GM12892 (cell line): Measurements from ENCODE around the gene PTPRN2.

Source experiments
- DNase-seq: peaks from one replicate; pipeline ENCODE4 v3.0.0; 2011; ENCODE audit not compliant: insufficient read length
- FAIRE-seq: peaks from 2 replicates; lab custom pipeline; 2011; peaks lifted over from hg19 to GRCh38; lab: Jason Lieb, UNC
- POLR2A ChIP-seq: IDR thresholded peaks from 2 replicates; pipeline ENCODE4 v1.6.1; 2011; ENCODE audit warnings: low read depth, low read length, control low read depth
- POLR2AphosphoS5 ChIP-seq: IDR thresholded peaks from 2 replicates; pipeline ENCODE4 v1.6.1; 2011; ENCODE audit warnings: low read depth, low read length, control low read depth
- TAF1 ChIP-seq: IDR thresholded peaks from 2 replicates; pipeline ENCODE4 v1.6.1; 2011; ENCODE audit warnings: low read depth, mild to moderate bottlenecking, control low read depth, low read length, borderline replicate concordance

PTPRN2 gene

DNA sequence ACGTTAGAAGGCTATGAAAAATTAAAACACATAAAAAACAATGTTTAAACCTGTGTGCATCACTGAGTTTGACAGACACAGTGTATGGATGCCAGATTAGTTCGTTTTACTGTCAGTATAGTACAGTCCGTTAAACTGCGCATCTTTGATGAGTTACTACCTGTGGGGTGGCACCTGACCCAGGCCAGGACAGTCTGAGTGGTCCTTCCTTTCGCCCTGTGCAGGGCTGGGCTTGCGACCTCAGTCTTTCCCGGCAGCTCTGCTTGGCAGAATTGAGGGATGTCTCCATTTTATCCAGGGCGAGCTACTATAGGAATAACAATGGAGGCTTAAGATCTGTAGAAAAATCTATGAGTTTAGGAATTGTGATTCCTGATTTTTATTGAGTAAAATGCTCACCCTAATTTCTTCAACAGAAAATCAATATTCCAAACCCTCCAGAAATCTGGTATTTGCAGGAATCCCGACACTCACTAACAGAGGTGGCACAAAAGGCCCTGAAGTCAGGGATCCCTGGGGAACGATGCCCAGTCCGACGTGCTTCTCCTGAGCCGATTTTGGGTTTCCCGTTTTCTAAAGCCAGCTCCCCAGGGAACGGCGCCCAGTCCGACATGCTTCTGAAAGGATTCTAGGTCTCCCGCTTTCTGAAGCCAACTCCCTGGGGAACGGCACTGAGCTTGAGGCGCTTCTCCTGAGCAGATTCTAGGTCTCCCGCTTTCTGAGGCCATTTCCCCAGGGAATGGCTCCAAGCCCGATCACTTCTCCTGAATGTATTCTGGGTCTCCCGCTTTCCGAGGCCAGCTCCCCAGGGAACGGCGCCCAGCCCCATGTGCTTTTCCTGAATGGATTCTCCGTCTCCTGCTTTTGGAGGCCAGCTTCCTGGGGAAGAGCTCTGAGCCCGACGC, 873.2 kb downstream of the PTPRN2 start:
- FAIRE-seq = no peak
- DNase-seq = no peak
- TF ChIP-seq TAF1 = no peak
- no peak for TF ChIP-seq POLR2AphosphoS5
- no peak for TF ChIP-seq POLR2A

- TF ChIP-seq POLR2AphosphoS5 = no peak
- no peak for TF ChIP-seq TAF1
- no peak for TF ChIP-seq POLR2A
- DNase-seq (no peak), FAIRE-seq (no peak)
Observed at GRCh38 chr7:157713591-157713990, 874.0 kb downstream of the PTPRN2 start.

DNA sequence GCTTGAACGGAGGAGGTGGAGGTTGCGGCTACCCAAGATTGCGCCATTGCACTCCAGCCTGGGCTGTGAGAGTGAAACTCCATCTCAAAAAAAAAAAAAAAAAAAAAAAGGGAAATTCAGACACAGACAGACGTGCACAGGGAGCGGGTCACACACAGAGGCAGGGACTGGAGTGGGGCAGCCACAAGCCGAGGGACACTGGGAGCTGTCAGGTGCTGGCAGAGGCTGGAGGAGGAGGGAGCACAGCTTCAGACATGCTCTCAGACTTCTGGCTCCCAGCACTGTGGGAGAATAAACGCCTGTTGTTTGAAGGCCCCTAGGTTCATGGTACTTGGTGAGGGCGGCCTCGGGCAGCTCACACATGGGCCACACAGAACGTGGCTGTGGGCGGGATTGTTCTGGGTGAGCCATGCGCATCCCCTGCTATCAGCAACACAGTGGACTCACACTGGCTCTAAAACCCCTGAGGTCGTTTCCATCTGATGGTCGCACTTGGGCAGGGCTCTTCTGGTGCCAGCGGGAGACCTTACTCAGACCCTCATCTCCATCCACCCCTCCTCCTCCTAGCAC, 874.9 kb downstream of the PTPRN2 start:
- FAIRE-seq = no peak
- TF ChIP-seq TAF1 (no peak), POLR2A (no peak), POLR2AphosphoS5 (no peak)

GRCh38 chr7:157711353-157711888, 876.2 kb downstream of the PTPRN2 start:
- no peak for FAIRE-seq
- DNase-seq = no peak
- TF ChIP-seq TAF1 = no peak

More for the DNA sequence above, 874.9 kb downstream of the PTPRN2 start:
- no peak for DNase-seq

- DNase-seq (no peak), FAIRE-seq (no peak)
Observed at GRCh38 chr7:157710396-157710795, 877.2 kb downstream of the PTPRN2 start.

DNA sequence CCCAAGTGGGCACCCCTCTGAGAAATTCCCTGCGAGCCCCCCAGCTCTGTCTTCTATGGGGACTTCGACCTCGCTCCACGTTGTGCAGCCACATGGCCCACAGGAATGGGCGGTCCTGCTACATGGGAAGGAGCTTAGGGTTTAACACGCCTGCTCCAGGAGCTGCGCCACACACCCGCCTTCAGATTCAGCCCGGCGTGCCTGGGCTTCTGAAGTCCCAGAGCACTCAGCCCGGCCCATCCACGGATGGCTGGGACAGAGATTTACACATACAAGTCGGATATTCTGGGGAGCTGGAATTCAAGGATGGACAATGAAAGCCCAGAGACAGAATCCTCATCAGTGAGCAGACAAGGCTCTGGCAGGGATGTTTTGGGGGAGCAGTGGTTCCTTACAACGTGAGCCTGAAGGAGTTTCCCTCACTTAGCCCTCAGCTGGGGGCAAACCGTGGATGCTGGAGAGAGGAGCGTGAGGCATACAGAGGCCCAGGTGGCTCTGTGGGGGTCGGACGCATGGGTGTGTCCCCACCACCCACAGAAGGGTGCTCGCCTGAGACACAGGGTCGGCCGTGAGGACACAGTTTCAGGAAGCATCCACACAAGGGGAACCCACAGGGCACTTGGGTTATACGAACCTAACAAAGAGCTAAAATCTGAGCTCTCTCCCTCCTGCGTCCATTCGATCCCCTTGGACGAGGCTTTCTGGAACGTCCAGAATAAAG, 877.9 kb downstream of the PTPRN2 start:
- FAIRE-seq (no peak), DNase-seq (no peak)
- TF ChIP-seq POLR2AphosphoS5 (no peak), TAF1 (no peak), POLR2A (no peak)

More at GRCh38 chr7:157710396-157710795, 877.2 kb downstream of the PTPRN2 start:
- TF ChIP-seq TAF1 (no peak), POLR2AphosphoS5 (no peak), POLR2A (no peak)

DNA sequence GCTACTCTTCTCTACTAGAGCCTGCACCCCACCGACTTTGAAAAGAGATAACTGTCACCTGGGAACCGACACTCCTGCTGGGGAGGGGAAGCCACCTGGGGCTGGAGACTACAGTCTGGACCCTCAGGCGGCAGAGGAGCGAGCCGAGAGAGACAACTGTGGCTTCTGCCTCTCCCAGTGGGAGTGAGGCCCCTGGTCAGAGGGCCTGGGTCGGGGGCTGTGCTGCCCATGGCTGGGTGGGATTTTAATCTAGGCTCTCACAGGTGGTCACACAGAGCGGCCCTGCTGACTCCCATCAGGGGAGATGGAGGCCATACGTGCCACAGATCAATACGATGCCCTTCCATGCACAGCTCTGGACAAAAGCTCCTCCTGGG, 878.7 kb downstream of the PTPRN2 start:
- DNase-seq (no peak), FAIRE-seq (no peak)
- no peak for TF ChIP-seq POLR2A

DNA sequence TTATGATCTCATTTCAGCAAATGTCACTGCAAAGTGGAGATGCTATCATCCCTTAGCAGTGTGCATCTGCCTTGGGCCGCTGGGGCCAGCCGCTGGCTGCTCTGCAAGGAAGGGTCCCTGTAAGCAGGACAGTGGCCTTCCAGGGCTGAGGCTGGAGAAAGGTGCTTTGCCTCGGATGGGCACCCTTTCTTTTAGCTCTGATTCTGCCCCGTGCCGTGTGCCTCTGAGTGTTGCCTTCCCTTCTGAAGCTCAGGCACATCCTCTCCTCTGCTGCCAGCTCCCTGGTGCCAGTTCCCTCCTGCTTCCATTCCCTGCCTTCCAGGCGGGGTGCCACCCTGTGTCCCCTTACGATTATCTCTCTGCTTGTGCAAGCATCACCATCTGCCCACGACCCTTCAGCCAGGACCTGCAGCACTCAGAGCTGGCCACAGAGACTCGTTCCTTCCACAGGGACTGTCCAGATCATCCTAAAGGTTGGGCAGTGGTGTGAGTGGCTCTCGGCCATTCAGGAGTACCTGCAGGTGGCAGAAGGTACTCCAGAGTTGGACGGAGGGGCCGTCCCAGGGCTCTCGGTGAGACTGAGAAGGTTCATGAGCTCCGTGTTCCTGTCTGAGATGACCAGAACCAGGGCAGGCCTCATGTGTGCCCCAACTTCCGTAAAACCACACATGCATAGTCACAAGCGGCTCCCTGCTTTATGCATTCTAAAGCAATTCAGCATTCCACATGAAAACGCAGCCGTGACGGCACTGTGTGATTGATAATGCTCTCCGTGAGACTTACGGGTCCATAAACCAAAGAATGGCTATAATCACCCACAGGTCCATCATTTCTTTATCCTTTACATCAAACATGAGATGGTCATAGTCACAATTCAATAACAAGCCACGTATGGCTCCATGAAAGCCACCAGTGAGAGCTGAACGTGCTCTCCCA, 879.4 kb downstream of the PTPRN2 start:
- FAIRE-seq = no peak
- no peak for TF ChIP-seq POLR2A
- no peak for TF ChIP-seq TAF1
- no peak for TF ChIP-seq POLR2AphosphoS5
- DNase-seq = no peak

- DNase-seq (no peak), FAIRE-seq (no peak)
- TF ChIP-seq TAF1 = no peak
- no peak for TF ChIP-seq POLR2A
- TF ChIP-seq POLR2AphosphoS5 = no peak
Observed at GRCh38 chr7:157704365-157704764, 883.3 kb downstream of the PTPRN2 start.

DNA sequence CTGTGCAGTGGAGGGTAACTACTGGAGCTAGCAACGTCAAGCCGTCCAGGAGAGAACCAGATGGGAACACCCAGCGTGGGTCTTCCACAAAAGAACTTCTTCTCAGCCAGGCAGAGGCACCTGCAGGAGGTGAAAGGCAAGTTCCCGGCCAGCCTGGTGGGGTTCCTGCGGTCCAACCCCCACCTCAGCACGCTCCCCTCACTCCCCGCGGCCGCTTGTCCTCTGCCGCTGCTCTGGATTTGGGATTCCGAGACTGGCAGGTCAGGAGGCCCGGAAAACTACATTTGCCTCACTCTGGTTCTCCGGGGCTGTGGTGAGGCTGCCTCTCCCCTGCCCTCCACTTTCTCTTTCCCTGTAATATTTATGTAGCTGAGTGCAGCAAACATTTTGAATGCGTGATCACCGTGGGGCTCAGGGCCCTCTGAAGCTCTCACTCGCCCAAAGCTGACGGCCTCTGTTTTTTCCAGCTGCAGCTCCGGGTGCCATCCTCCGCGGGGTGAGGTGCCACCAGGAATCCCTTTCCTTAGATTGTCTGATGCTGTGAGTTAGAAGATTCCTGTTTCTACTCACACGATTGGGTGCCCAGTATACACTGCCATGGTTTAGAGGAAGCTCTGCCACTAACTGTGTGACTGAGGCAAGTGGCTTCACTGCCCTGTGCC, 884.0 kb downstream of the PTPRN2 start:
- DNase-seq (no peak), FAIRE-seq (no peak)
- TF ChIP-seq TAF1 (no peak), POLR2A (no peak), POLR2AphosphoS5 (no peak)
